HepG2 (cell line): ENCODE results near the gene TGFB2. TPM values are rescaled to one million over a fixed set of nuclear protein-coding genes. Genes with fewer than 3 reads are reported as not detected.

ENCODE experiments used
- ATAC-seq: fragments of 200-7000 bp; cut with Tn5 transposase; 3 replicates; pipeline ENCODE4 v1.9.1; 2020; ENCODE audit warnings: mild to moderate bottlenecking, moderate library complexity
- BruUV-seq: library from RNA; stranded (reverse); fragments of 400-500 nt; replicated peaks from 2 replicates; lab custom pipeline; 2021; lab: Mats Ljungman, UMichigan
- CTCF ChIA-PET: fragments of 300-600 bp; formaldehyde crosslinking; extraction: SDS; loops from one replicate; lab custom pipeline; 2021; ENCODE audit warnings: low total read pairs, inconsistent platforms, low intra/inter-chr PET ratio; lab: Yijun Ruan, JAX
- POLR2A ChIA-PET: fragments of 350-600 bp; sonication (Branson Sonifier 250); formaldehyde crosslinking; loops from one replicate; lab custom pipeline; 2020; ENCODE audit warnings: antibody characterized with exemption, inconsistent platforms; lab: Yijun Ruan, JAX
- DNase-seq: peaks from one replicate; pipeline ENCODE4 v3.0.0-alpha.2; 2015; ENCODE audit warnings: low spot score
- FAIRE-seq: peaks from 3 replicates; lab custom pipeline; 2011; peaks lifted over from hg19 to GRCh38; lab: Jason Lieb, UNC
- H2AFZ ChIP-seq: one replicate; pipeline ENCODE4 v1.6.1; 2011; ENCODE audit warnings: low read length, inconsistent platforms
- H3K27ac ChIP-seq: fragments of 300-600 bp; 3 replicates; pipeline ENCODE4 v1.8.0; 2011; ENCODE audit warnings: mixed run types, mild to moderate bottlenecking, mixed read lengths, low read length, inconsistent platforms; ENCODE audit not compliant: insufficient read depth; ENCODE audit errors: extremely low read length
- H3K27me3 ChIP-seq, 2 experiments: fragments of 200-600 bp in 1 of 2; 2 replicates in 1 of 2; 3 replicates in 1 of 2; pipeline versions ENCODE4 v1.6.0 to v1.8.0; 2011; ENCODE audit warnings: low read length in 2 of 2, mild to moderate bottlenecking in 2 of 2, moderate library complexity in 2 of 2, inconsistent platforms in 1 of 2; ENCODE audit not compliant: insufficient read depth in 2 of 2, control insufficient read depth in 1 of 2
- H3K36me3 ChIP-seq, 2 experiments: fragments of 200-600 bp in 1 of 2; replicated peaks in 1 of 2; 2 replicates in 1 of 2; 3 replicates in 1 of 2; pipeline versions ENCODE4 v1.5.1 to v1.8.0; 2011; ENCODE audit warnings: low read length in 2 of 2, inconsistent platforms in 1 of 2; ENCODE audit not compliant: insufficient read depth in 2 of 2, control insufficient read depth in 1 of 2
- H3K4me1 ChIP-seq: 2 replicates; pipeline ENCODE4 v1.5.1; 2012; ENCODE audit warnings: low read length, inconsistent platforms; ENCODE audit not compliant: insufficient read depth
- H3K4me2 ChIP-seq: 2 replicates; pipeline ENCODE4 v1.6.0; 2011; ENCODE audit warnings: low read depth, low read length, inconsistent platforms
- H3K4me3 ChIP-seq, 3 experiments: fragments of 200-600 bp in 1 of 3; sonication (generic), shearing (Covaris generic) in 1 of 3; replicated peaks in 1 of 3; 2 replicates each; pipeline ENCODE4 v1.5.1; 2011 to 2016; ENCODE audit warnings: low read length in 3 of 3, inconsistent platforms in 2 of 3, low read depth in 2 of 3, mild to moderate bottlenecking in 2 of 3, control low read depth in 1 of 3, mixed read lengths in 1 of 3; ENCODE audit not compliant: insufficient read depth in 1 of 3
- H3K79me2 ChIP-seq: one replicate; pipeline ENCODE4 v1.6.1; 2011; ENCODE audit warnings: low read length, inconsistent platforms; ENCODE audit not compliant: insufficient read depth
- H3K9ac ChIP-seq: 2 replicates; pipeline ENCODE4 v1.6.0; 2011; ENCODE audit warnings: mild to moderate bottlenecking, low read depth, low read length, inconsistent platforms; ENCODE audit not compliant: insufficient read depth
- H3K9me3 ChIP-seq: 2 replicates; pipeline ENCODE4 v1.5.1; 2012; ENCODE audit warnings: mild to moderate bottlenecking, low read length
- H4K20me1 ChIP-seq: 2 replicates; pipeline ENCODE4 v1.6.0; 2011; ENCODE audit warnings: inconsistent platforms, mild to moderate bottlenecking, low read length, moderate library complexity; ENCODE audit not compliant: insufficient read depth
- HNRNPL ChIP-seq: fragments of 200-400 bp; formaldehyde crosslinking; IDR thresholded peaks from 2 replicates; pipeline ENCODE4 v1.6.1; 2017; ENCODE audit warnings: mild to moderate bottlenecking, low read depth, low read length
- POLR2AphosphoS5 ChIP-seq: IDR thresholded peaks from 2 replicates; pipeline ENCODE4 v1.6.1; 2012; ENCODE audit warnings: low read depth, low read length
- ZFX ChIP-seq: sonication (generic); formaldehyde crosslinking; IDR thresholded peaks from 2 replicates; pipeline ENCODE4 v1.4.0; 2020; ENCODE audit warnings: mild to moderate bottlenecking, low read depth, missing genetic modification reagents, moderate library complexity
- ZNF232 ChIP-seq: sonication (generic); formaldehyde crosslinking; IDR thresholded peaks from 2 replicates; pipeline ENCODE4 v1.4.0; 2020; ENCODE audit warnings: missing genetic modification reagents, borderline replicate concordance
- ZNF574 ChIP-seq: sonication (generic); formaldehyde crosslinking; IDR thresholded peaks from 2 replicates; pipeline ENCODE4 v1.4.0; 2020; ENCODE audit warnings: missing genetic modification reagents
- WGBS: methylation state at CpG from one replicate; pipeline ENCODE4 v1.1.6; 2017; ENCODE audit warnings: low lambda C conversion rate; 5-methylcytosine and 5-hydroxymethylcytosine counted together
- in situ Hi-C: cut with HindIII; loops from 2 replicates; pipeline ENCODE4 v1.10.0; 2017; ENCODE audit warnings: low pct_unique_long_range_greater_than_20kb; ENCODE audit not compliant: extremely low pct_ligation_motif_present
- intact Hi-C: fragments of 100-400 bp; cut with micrococcal nuclease; formaldehyde crosslinking; loops from one replicate; pipeline ENCODE4 v1.10.0; 2022; ENCODE audit not compliant: unreplicated experiment
- polyA plus RNA-seq, 8 experiments: library from polyadenylated mRNA; depleted of rRNA in 3 of 8; stranded (reverse) in 7 of 8; unstranded in 1 of 8; fragments of >200 nt; fragmentation: Illumina TruSeq in 4 of 8; extraction: Trizol in 4 of 8; gene quantifications; 2 replicates each; pipeline versions ENCODE4 v1.2.1 to v1.2.3, GENCODE V29; 2011 to 2016; ENCODE audit warnings: low read depth in 4 of 8, missing spikeins in 1 of 8, mixed read lengths in 1 of 8; ENCODE audit not compliant: insufficient read depth in 1 of 8
- total RNA-seq, 5 experiments: library from RNA; depleted of rRNA; stranded (reverse); fragments of >200 nt; fragmentation: Illumina TruSeq; extraction: Trizol; gene quantifications; 2 replicates each; pipeline ENCODE4 v1.2.3, GENCODE V29; 2016; ENCODE audit warnings: low read depth in 1 of 5
- TF ChIP-seq, protein P1 (sequence below): sonication (generic); formaldehyde crosslinking; IDR thresholded peaks from 2 replicates; pipeline ENCODE4 v1.4.0; 2020; ENCODE audit warnings: missing genetic modification reagents

TGFB2 gene
- total and polyA plus RNA-seq, 2 of the 13 experiments (the other 11 are each of a cell fraction or from before 2014, with no cell fraction given) = 0.07 TPM; not detected in 1

DNA sequence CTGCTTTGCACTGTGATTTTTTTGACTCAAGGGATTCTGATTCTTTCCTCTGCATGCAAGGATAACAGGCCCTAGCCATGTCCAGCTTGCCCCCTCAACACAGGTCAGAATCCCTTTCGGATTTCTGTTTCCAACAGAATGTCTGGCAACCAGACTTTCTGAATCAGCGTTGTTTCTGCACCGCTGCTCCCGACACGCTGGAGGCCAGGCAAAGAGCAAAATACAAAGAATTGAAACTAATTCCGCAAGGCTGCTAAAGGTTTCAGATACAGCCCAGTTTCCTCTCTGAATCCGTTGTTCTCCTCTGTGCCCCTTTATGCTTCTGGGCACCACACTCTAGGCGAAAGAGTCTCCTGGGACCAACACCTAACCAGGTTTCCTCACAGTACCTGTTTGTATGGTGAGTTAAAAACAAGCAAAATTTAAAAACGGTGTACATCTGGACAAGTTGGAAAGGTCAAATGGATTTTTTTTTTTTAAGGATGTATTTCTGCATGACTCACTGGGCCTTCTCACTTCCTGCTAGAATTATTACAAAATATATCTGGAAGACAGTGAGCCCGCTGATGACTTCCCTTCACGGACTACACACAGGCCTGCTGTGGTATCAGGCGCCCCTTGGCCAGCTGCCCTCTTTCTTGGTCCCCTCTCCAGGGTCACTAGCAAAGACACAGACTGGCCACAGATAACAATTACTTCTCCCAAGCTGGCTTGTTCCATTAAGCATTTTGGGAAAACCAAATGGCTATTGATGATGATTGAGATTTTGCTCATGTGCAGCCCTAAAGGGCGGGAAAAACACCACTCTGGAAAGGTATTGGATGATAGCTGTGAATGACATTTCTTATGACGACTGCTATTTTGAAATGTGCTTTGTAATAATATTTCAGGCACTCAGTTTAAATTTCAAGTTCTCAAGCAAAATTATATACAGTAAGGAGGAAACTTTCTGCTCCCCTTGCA is 118.3 kb downstream of the TGFB2 start:
- no peaks in the 10 kb centered on the region for H3K4me1 ChIP-seq
- H3K9ac ChIP-seq = no peak overlapping the region
- H3K9me3 ChIP-seq = no peaks in the 10 kb centered on the region
- H3K4me2 ChIP-seq = no peak overlapping the region
- H3K27ac ChIP-seq = no peak overlapping the region
- no peaks in the 10 kb centered on the region for H4K20me1 ChIP-seq
- intact Hi-C loops = no loop called here
- H3K27me3 ChIP-seq = no peaks in the 10 kb centered on the region; a peak in 1 of 5 replicates
- no peak for ATAC-seq
- H2AFZ ChIP-seq = no peak overlapping the region
- in situ Hi-C loops = no loop called here
- no TSS peak for BruUV-seq
- no peak for DNase-seq
- ChIA-PET POLR2A (no interaction called here), CTCF (no interaction called here)
- 63% methylated on average over 14 of the region's 14 CpGs for WGBS
- no peaks in the 10 kb centered on the region for H3K36me3 ChIP-seq
- H3K79me2 ChIP-seq = no peaks in the 10 kb centered on the region
- no peak overlapping the region for H3K4me3 ChIP-seq
- FAIRE-seq = no peak
- no peak for TF ChIP-seq ZNF232 (CRISPR knock-in tag)
- TF ChIP-seq, protein P1, sequence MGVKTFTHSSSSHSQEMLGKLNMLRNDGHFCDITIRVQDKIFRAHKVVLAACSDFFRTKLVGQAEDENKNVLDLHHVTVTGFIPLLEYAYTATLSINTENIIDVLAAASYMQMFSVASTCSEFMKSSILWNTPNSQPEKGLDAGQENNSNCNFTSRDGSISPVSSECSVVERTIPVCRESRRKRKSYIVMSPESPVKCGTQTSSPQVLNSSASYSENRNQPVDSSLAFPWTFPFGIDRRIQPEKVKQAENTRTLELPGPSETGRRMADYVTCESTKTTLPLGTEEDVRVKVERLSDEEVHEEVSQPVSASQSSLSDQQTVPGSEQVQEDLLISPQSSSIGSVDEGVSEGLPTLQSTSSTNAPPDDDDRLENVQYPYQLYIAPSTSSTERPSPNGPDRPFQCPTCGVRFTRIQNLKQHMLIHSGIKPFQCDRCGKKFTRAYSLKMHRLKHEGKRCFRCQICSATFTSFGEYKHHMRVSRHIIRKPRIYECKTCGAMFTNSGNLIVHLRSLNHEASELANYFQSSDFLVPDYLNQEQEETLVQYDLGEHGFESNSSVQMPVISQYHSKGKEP (CRISPR knock-in tag) = no peak
- TF ChIP-seq HNRNPL = no peak
- TF ChIP-seq POLR2AphosphoS5 = no peak
- TF ChIP-seq ZNF574 (CRISPR knock-in tag) = no peak
- no peak for TF ChIP-seq ZFX
